ENCODE measurements around the gene LHFPL2.

The LHFPL2 gene

DNA sequence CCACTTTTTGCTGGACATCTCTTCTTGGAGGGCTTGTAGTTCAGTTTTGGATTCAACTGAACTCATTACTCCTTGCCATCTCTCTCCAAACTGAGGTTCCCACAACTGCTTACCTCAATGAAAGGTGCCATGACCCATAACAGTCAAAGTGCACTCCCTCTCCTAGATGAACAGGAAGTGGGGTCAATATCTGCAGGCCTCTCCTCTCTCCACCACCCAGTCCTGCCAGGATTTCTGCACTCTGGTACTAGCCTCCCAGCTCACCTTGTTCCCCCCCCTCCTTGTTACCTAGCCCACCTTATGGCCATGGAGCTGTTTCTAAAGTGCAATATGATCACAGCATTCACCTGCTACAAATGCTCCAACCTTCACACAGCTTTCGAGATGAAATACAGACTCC, 5.9 kb downstream of the LHFPL2 start:
- FAIRE-seq = no peak
- no peak for DNase-seq (ENCODE audit: low spot score)

GRCh38 chr5:78640662-78641474, 7.7 kb downstream of the LHFPL2 start:
- peak; percentile 58 for FAIRE-seq

GRCh38 chr5:78639791-78640190, 8.8 kb downstream of the LHFPL2 start:
- DNase-seq (ENCODE audit: low spot score) (no peak), FAIRE-seq (no peak)

More at GRCh38 chr5:78640662-78641474, 7.7 kb downstream of the LHFPL2 start:
- peak; percentile 74 for DNase-seq (ENCODE audit: low spot score)

DNA sequence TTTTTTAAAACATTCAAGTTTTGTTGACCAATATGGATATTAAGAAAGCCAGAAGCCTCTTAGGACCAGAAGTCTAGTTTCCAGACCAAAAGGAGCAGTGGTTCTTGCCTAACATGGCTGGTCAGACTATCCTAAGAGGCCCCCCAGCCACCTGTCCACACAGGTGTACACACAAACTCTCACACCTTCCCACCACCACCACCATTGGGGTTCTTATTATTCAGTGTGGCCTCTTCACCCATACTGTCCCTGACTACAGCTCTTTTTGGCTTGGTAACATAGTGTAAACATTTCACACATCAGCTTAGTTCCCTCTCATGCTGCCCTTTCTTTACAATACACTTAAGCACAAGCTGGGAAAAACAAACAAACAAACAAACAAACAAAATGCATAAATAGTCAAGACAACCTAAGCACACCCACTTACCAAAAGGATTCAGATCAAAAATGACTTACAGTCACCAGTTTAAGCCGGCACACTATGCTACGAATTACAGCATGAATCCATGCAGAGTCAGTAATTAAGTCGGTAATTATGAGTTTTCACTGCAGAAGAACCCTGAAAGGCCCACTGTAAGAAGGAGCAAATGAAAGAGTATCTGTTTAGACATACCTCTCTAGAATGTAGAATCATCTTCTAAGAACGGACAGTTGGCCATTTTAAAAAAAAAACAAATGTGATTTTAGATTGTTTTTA, 9.5 kb downstream of the LHFPL2 start:
- FAIRE-seq (no peak), DNase-seq (ENCODE audit: low spot score) (no peak)

DNA sequence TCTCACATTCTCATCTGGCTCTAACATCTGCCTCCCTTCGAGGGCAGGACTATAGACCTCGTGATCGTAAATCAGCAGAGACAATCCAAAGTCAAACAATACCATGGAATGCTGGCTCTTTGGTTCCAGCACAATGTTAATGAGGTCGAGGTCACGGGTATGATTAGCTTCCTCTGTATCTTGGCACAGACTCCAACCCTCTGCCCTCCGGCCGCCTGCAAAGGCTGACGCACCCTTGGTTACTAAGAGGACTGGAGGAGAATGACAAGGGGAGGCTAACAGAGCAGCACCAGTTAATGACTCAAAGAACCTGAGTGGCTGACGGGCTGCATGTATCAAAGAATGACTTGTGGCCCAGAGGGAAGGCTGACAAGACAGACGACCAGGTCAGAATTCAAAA, 10.1 kb downstream of the LHFPL2 start:
- DNase-seq (ENCODE audit: low spot score) = peak; percentile 94
- peak; percentile 91 for FAIRE-seq

- DNase-seq (ENCODE audit: low spot score) (no peak), FAIRE-seq (no peak)
These were observed 11.1 kb downstream of the LHFPL2 start for GRCh38 chr5:78637468-78637867.

- DNase-seq (ENCODE audit: low spot score) (no peak), FAIRE-seq (no peak)
These were observed 11.9 kb downstream of the LHFPL2 start for GRCh38 chr5:78636682-78637081.

GRCh38 chr5:78634634-78635033, 13.9 kb downstream of the LHFPL2 start:
- DNase-seq (ENCODE audit: low spot score) = no peak
- no peak for FAIRE-seq

DNA sequence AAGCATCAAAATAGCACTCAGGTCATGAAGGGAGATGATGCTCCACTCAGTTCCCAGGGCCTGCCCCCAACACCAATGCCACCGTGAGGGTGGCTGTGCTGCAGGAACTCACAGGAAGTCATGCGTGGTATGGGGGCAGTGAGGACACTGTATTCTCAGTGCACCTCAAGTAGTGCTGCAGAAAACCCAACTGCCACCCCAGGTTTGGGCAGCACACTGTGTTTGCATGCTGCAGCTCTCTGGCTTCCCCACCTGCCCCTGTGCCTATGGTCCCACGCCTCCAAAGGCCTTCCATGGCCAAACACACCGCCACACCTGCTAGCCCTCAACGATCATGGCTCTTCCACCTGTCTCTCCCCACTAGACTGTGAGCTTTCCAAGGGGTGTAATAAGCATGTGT, 14.3 kb downstream of the LHFPL2 start:
- FAIRE-seq (no peak), DNase-seq (ENCODE audit: low spot score) (no peak)

DNA sequence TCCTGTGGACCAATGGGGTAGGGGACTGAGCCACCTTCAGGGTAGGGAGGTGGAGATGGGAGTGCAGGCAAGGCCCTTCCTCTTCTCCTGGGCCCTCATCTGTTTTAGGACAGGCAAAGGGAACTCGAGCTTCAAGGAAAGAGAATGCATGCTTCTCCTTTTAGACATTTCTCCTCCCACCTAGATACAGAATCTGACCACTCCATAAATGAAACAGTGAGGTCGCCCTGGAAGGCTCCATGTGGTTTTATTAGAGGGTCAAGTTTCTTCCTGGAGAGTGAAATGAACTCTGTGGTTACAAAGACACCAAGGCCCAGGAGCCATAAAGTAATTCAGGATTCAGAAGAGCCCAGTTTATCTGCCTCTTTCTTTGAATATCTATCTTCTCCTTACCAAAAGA, 14.9 kb downstream of the LHFPL2 start:
- no peak for FAIRE-seq
- DNase-seq (ENCODE audit: low spot score) = peak; percentile 4

GRCh38 chr5:78632467-78632866, 16.1 kb downstream of the LHFPL2 start:
- DNase-seq (ENCODE audit: low spot score) = no peak
- FAIRE-seq = no peak

DNA sequence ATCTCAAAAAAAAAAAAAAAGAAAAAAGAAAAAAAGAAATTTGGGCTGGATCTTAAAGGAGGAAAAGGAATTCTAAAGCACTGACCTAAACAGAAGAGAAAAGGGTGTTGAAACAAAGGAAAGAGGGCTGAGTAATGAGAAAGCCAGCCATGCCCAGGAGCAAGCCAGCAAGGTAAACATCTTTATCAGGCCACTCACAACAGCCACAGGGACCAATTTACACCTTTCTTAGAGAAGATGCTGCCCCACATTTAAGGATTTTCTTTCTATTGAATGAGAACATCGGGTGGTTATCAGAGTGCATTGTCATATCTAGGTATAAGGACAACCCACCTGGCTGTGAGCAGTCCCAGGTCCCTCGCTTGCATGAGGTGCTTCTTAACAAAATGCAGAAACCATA, 16.6 kb downstream of the LHFPL2 start:
- no peak for DNase-seq (ENCODE audit: low spot score)
- FAIRE-seq = no peak

- FAIRE-seq (no peak), DNase-seq (ENCODE audit: low spot score) (no peak)
These were observed 18.5 kb downstream of the LHFPL2 start for GRCh38 chr5:78630047-78630446.

- DNase-seq (ENCODE audit: low spot score) (no peak), FAIRE-seq (no peak)
These were observed 18.9 kb downstream of the LHFPL2 start for GRCh38 chr5:78629624-78630023.

DNA sequence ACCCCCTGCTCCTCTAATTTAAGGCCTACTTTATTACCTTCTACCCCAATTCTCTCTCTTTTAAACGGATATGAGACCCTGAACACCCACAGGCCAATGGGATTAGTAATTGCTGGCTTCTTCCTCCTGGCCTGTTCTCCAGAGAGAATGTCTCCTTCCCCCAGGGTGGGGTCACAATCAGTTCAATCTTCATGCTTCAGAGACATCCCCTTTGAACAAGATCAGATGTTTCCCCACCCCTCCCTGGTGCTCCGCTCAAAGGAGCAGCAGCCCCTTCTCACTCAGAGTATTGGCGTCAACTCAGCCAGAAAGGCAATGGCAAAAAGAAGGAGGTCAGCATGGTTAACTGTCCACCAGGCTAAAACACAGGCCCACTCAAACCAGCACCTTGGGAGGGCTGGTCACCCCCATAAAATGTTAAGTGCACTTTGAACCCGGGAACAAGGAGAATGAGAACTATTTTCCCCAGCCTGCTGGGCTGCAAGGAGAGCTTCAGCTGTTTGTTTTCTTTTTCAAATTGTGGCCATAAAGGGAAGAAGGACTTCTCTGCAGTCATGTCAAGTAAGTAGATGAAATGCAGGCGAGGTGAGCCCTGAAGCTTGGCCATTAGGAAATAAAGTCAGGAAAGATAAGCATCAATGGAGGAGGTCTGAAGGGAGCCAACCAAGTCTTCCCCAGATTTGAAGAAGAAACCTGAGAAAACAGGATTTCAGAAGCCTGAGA, 20.1 kb downstream of the LHFPL2 start:
- DNase-seq (ENCODE audit: low spot score) (no peak), FAIRE-seq (no peak)

- no peak for DNase-seq (ENCODE audit: low spot score)
- FAIRE-seq = no peak
These were observed 20.8 kb downstream of the LHFPL2 start for GRCh38 chr5:78627766-78628165.

GRCh38 chr5:78627175-78627574, 21.4 kb downstream of the LHFPL2 start:
- no peak for FAIRE-seq
- no peak for DNase-seq (ENCODE audit: low spot score)

GRCh38 chr5:78626009-78626571, 22.5 kb downstream of the LHFPL2 start:
- FAIRE-seq = no peak
- DNase-seq (ENCODE audit: low spot score) = no peak

DNA sequence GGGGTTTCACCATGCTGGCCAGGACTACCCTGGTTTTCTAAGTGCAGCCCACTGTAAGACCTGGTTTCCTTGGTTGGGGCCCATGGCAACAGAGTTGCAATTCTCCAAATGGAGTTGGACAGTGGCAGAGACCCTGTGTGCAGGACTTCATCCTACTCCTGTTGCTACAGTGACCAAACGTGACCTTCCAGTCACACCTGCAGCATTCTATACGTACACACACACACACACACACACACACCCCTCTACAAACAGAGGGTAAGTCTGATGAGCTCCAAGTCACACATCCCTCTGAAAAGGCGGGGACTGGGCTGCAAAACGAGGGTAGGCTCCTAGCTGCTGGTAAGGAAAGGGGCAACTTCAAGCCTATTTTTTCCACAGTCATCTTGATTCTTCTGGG, 23.6 kb downstream of the LHFPL2 start:
- FAIRE-seq (no peak), DNase-seq (ENCODE audit: low spot score) (no peak)

DNA sequence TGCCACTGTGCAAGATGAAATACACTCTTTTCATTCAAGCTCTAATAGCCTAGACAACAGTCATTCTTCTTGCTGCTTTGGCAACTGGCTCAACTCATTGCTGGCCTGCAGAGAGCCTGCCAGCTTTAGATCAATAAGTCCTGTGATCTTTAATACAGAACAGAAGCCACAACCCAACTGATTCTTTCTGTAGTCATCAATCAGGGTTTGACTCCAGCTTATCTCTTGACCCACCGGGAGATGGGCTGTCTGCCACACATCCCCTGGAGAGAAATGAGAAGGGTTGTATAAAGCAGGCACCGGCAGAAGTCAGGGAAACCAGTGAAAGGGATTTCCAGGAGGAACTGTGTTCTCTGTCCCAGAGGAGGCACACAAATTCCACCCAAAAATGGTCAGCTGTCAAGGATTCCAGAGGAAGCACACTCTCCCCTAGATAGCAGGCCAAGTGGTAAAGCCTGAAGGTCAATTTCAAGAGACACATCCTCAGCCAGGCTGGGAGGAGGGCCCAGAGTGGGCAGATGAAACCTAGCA, 24.5 kb downstream of the LHFPL2 start:
- FAIRE-seq (no peak), DNase-seq (ENCODE audit: low spot score) (no peak)

DNA sequence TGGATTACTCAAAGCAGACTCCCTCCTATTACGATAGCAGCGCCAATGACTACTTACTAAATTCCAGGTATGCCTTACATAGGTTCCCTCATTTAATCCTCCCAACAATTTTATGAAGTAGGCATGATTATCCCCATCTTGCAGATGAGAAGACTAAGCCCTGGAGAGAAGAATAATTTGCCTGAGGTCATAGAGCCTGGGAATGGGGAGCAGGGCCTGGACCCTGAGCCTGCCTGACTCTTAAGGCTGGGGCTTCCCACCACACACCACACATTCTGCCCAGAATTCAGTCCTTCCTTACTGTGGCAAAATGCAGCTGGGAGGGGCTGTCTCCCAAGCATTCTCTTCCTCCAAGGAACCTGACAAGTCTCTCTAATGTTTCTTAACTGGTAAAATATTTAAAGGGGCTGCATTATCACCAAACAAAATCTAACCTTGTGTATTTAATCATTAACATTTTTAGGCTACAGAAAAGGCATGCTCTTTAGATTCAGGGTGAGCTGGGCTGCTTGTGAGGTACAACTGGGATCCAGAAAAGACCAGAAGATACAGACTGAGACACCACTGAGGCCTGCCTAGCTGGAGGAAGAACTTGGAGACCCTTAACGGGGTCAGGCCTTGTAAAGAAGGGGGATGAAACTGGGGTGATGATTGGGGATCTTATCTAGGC, 26.1 kb downstream of the LHFPL2 start:
- DNase-seq (ENCODE audit: low spot score) (no peak), FAIRE-seq (no peak)
